Smooth muscle cell (in vitro differentiated cells): ENCODE data around the gene SLC48A1. TPM values are rescaled to one million over a fixed set of nuclear protein-coding genes. Genes with fewer than 3 reads are reported as not detected.

Experiments
- DNase-seq: peaks from one replicate; lab custom pipeline; 2025; ENCODE audit not compliant: unreplicated experiment; lab: John Stamatoyannopoulos, UW
- H2AFZ ChIP-seq: fragments of 200-600 bp; sonication (generic); 2 replicates; pipeline ENCODE4 v1.6.0; 2016; ENCODE audit warnings: antibody characterized with exemption, low read depth, mild to moderate bottlenecking
- H3F3A ChIP-seq: fragments of 200-600 bp; sonication (generic); 2 replicates; pipeline ENCODE4 v1.6.0; 2017; ENCODE audit warnings: antibody characterized with exemption, low read depth
- H3K27ac ChIP-seq: fragments of 200-600 bp; sonication (generic); 2 replicates; pipeline ENCODE4 v1.5.1; 2016; ENCODE audit warnings: low read depth, mild to moderate bottlenecking
- H3K27me3 ChIP-seq: fragments of 200-600 bp; sonication (generic); 2 replicates; pipeline ENCODE4 v1.6.1; 2016; ENCODE audit warnings: low read depth, mild to moderate bottlenecking
- H3K36me3 ChIP-seq: fragments of 200-600 bp; sonication (generic); 2 replicates; pipeline ENCODE4 v1.5.1; 2016; ENCODE audit warnings: low read depth
- H3K4me1 ChIP-seq: fragments of 200-600 bp; sonication (generic); 2 replicates; pipeline ENCODE4 v1.5.1; 2016; ENCODE audit warnings: low read depth
- H3K4me2 ChIP-seq: fragments of 200-600 bp; sonication (generic); 2 replicates; pipeline ENCODE4 v1.6.0; 2016; ENCODE audit warnings: mild to moderate bottlenecking
- H3K4me3 ChIP-seq: fragments of 200-600 bp; sonication (generic); 2 replicates; pipeline ENCODE4 v1.5.1; 2016; ENCODE audit warnings: mild to moderate bottlenecking
- H3K79me2 ChIP-seq: fragments of 200-600 bp; sonication (generic); 2 replicates; pipeline ENCODE4 v1.6.0; 2016; ENCODE audit warnings: low read depth, mild to moderate bottlenecking
- H3K9ac ChIP-seq: fragments of 200-600 bp; sonication (generic); 2 replicates; pipeline ENCODE4 v1.6.0; 2016; ENCODE audit warnings: low read depth
- H3K9me3 ChIP-seq: fragments of 200-600 bp; sonication (generic); replicated peaks from 2 replicates; pipeline ENCODE4 v1.5.1; 2016; ENCODE audit warnings: low read depth
- H4K20me1 ChIP-seq: fragments of 200-600 bp; sonication (generic); 2 replicates; pipeline ENCODE4 v1.6.0; 2016; ENCODE audit warnings: low read depth
- WGBS: methylation state at CpG from one replicate; pipeline ENCODE4 v1.1.7; 2016; ENCODE audit warnings: low lambda C conversion rate; 5-methylcytosine and 5-hydroxymethylcytosine counted together
- polyA plus RNA-seq: library from polyadenylated mRNA; unstranded; fragments of >200 nt; fragmentation: Nextera tagmentation; extraction: Ambion mirVana; gene quantifications from 2 replicates; pipeline ENCODE4 v1.2.1, GENCODE V29; 2016
- total RNA-seq: library from RNA; depleted of rRNA; stranded (reverse); fragments of >200 nt; gene quantifications from 2 replicates; pipeline ENCODE4 v1.2.3, GENCODE V29; 2014
- TF ChIP-seq, protein P1 (sequence below): fragments of 200-600 bp; sonication (generic); IDR thresholded peaks from 2 replicates; pipeline ENCODE4 v1.5.1; 2017; ENCODE audit warnings: borderline replicate concordance, mild to moderate bottlenecking, antibody characterized with exemption; ENCODE audit not compliant: insufficient read depth, poor library complexity, severe bottlenecking

The SLC48A1 gene
- total and polyA plus RNA-seq, 2 experiments from 2014 or later, result 6.2 to 11.4 TPM

DNA sequence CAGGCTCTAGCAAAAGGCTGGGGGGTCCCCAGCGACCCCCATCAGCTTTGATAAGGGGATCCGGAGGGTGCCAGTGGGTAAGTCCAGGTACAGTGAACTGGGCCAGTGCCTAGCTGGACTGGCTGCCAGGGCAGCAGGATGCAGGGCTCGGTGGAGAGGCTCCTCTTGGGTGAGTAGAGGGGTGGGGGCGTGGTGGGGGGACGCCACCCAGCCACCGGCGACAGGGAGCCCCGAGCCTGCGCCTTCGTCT lies 14.5 kb upstream of the SLC48A1 start:
- Histone ChIP-seq H3K79me2 (no peaks in the 10 kb centered on the region), H3F3A (no peaks in the 10 kb centered on the region), H2AFZ (peak overlapping the region; percentile 96), H3K27ac (no peak overlapping the region), H3K27me3 (no peaks in the 10 kb centered on the region), H3K36me3 (no peaks in the 10 kb centered on the region), H3K4me2 (peak overlapping the region; percentile 88), H3K4me1 (peaks cover 23% of the 10 kb centered on the region), H3K9me3 (no peaks in the 10 kb centered on the region), H3K9ac (peak overlapping the region; percentile 36), H4K20me1 (no peaks in the 10 kb centered on the region), H3K4me3 (peak overlapping the region; percentile 66)
- WGBS, result 15% methylated on average over 10 of the region's 10 CpGs
- no peak for DNase-seq
- TF ChIP-seq, protein P1, sequence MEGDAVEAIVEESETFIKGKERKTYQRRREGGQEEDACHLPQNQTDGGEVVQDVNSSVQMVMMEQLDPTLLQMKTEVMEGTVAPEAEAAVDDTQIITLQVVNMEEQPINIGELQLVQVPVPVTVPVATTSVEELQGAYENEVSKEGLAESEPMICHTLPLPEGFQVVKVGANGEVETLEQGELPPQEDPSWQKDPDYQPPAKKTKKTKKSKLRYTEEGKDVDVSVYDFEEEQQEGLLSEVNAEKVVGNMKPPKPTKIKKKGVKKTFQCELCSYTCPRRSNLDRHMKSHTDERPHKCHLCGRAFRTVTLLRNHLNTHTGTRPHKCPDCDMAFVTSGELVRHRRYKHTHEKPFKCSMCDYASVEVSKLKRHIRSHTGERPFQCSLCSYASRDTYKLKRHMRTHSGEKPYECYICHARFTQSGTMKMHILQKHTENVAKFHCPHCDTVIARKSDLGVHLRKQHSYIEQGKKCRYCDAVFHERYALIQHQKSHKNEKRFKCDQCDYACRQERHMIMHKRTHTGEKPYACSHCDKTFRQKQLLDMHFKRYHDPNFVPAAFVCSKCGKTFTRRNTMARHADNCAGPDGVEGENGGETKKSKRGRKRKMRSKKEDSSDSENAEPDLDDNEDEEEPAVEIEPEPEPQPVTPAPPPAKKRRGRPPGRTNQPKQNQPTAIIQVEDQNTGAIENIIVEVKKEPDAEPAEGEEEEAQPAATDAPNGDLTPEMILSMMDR, result no peak

DNA sequence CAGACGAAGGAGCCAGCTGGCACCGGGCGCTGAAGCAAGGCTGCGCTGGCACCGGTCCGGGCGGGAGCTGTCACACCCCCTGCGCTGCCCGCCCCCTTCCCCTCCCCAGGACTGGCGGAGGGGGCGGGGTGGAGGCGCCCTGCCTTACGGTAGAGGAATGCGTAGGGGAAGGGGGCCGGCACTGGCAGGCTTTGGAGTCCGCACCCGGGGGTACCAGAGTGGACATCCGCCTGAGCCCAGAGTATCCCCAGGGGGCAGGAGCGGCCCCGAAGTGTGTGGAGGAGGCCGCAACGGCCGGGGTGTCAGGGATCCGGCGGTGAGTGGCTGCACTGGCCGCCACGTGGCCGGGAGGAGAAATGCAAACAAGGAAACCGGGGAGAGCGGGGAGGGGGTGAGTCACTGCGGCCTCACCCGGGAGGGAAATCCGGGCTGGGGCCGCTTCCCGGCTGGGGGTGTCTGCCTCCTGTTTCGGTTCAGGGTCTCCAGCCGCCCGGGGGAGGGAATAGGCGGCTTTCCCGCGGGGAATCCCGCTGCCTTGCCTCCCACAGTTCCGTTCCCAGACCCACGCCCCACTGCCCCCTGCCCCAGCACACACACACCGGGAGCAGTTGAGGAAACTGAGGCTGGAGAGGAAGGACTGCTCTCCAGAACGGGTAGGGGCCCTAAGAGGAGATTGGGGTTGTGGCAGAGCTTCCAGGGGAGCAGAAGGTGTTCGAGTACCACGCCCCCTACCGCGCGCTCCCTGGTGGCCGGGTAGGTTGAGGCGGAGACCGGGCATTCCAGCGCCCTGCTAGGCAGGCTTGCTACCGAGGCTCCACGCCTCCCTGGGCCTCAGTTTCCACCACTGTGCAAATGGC lies 14.0 kb upstream of the SLC48A1 start, which contains the start of gene RAPGEF3:
Gene RAPGEF3, minus strand, starts transcription at position 47 of the 857 bp plus-strand sequence. CDS start 324 bp downstream, outside the sequence.
- H3K79me2 ChIP-seq, result no peaks in the 10 kb centered on the region
- peak within 1 kb of the TSS; percentile 96 for H2AFZ ChIP-seq
- peaks cover 17% of the 10 kb centered on the region for H3K4me1 ChIP-seq
- peak within 1 kb of the TSS; percentile 36 for H3K9ac ChIP-seq
- 3% methylated on average over 50 of the region's 57 CpGs for WGBS
- peak within 1 kb of the TSS; percentile 88 for H3K4me2 ChIP-seq
- peak within 1 kb of the TSS; percentile 66 for H3K4me3 ChIP-seq
- no peaks in the 10 kb centered on the region for H3K27me3 ChIP-seq
- no peaks in the 10 kb centered on the region for H3K9me3 ChIP-seq
- no peaks in the 10 kb centered on the region for H4K20me1 ChIP-seq
- no peaks in the 10 kb centered on the region for H3F3A ChIP-seq
- H3K36me3 ChIP-seq, result no peaks in the 10 kb centered on the region
- H3K27ac ChIP-seq, result no peak within 1 kb of the TSS
- peak; percentile 68 for DNase-seq
- TF ChIP-seq, protein P1, result peak; percentile 49

DNA sequence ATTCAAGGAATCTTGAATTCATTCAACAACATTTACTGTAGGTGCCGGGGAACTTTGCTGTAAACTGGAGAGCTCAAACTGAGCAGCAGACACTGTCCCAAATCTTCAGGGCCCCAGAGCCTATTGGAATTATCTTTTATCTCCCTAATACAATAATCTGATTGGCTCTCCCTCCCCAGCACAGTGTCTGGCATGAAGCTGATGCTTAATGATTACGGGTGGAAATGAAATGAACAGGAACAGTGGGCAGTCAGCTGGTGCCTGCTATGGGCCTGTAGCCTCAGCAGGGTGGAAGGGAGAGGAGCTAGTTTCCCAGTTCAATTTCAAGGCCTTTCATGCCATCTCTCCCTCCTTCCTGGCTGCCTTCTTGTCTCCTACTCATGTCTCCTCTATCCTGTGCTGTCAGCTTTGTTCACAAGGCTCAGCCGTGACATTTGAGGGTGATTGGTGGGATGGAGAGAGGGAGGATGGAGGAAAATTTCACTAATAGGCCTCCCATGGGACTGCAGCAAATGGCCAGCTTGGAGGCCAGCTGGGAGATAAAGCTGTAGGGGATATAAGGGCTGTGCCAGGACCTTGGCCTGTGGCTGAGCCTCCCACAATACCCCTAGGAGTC lies 10.1 kb upstream of the SLC48A1 start:
- WGBS, result 59% methylated on average over 3 of the region's 3 CpGs
- no peak overlapping the region for H2AFZ ChIP-seq
- peaks cover 7% of the 10 kb centered on the region for H3K4me1 ChIP-seq
- H3K36me3 ChIP-seq, result no peaks in the 10 kb centered on the region
- H3K79me2 ChIP-seq, result no peaks in the 10 kb centered on the region
- no peaks in the 10 kb centered on the region for H3K9me3 ChIP-seq
- no peaks in the 10 kb centered on the region for H4K20me1 ChIP-seq
- H3K27me3 ChIP-seq, result no peaks in the 10 kb centered on the region
- no peak for DNase-seq
- H3K4me2 ChIP-seq, result no peak overlapping the region
- H3K9ac ChIP-seq, result no peak overlapping the region
- H3F3A ChIP-seq, result no peaks in the 10 kb centered on the region
- H3K4me3 ChIP-seq, result no peak overlapping the region
- no peak overlapping the region for H3K27ac ChIP-seq
- TF ChIP-seq, protein P1, result no peak
